ENCODE data around the gene FECH. TPM values are rescaled to one million over a fixed set of nuclear protein-coding genes. Genes with fewer than 3 reads are reported as not detected.

Gene FECH
- total and polyA plus RNA-seq, 2 of the 4 experiments (the other 2 are of a cell fraction): 32.3 to 52.2 TPM

DNA sequence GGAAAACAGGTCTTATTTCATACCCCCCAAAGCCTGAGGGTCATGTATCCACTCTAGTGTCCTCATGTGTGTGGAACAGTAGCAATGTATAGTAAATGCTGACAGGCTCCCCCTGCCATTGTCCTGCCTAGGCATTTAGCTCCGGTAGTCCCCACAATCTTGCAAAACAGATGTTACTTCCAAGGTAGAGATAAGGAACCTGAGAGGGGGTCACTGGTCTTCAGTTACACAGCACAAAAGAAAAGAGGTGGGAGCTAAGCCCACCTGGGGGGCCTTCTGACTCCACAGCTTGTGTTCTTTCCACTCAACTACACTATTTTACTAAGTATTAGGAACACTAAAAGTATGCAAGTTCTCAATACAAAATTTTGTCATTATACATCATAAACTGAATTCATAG, 17.4 kb upstream of the FECH start:
- DNase-seq (no peak), ATAC-seq (ENCODE audit: low read depth) (no peak)
- Histone ChIP-seq H3K14ac (replicated peaks; ENCODE audit: low read depth, low read length) (no peak overlapping the region), H3K36me3 (ENCODE audit: control insufficient read depth, insufficient read depth, low read length) (peaks cover 52% of the 10 kb centered on the region), H2BK5ac (ENCODE audit: low read depth, low read length, poor library complexity, severe bottlenecking) (no peak overlapping the region), H2AK9ac (replicated peaks; ENCODE audit: low read depth, low read length, poor library complexity) (no peak overlapping the region), H3K56ac (ENCODE audit: extremely low read depth, insufficient read depth, low read length) (no peak overlapping the region), H3K9ac (ENCODE audit: low read depth, low read length) (no peak overlapping the region), H3K27ac (ENCODE audit: insufficient read depth, low read length) (no peak overlapping the region), H3K4ac (ENCODE audit: low read depth, low read length) (no peak overlapping the region), H3K4me1 (ENCODE audit: control insufficient read depth, insufficient read depth, low read length) (no peaks in the 10 kb centered on the region), H3K27me3 (ENCODE audit: control insufficient read depth, insufficient read depth, low read length) (no peaks in the 10 kb centered on the region), H3K4me3 (ENCODE audit: insufficient read depth, low read depth, low read length) (no peak overlapping the region), H3K23ac (ENCODE audit: low read depth, low read length) (no peak overlapping the region), H4K91ac (ENCODE audit: insufficient read depth, low read depth, low read length) (no peak overlapping the region), H2AK5ac (ENCODE audit: low read depth, low read length) (no peak overlapping the region), H4K20me1 (ENCODE audit: insufficient read depth, low read length) (0 out of 2 replicates have a peak, but pooled peaks cover 5% of the 10 kb centered on the region), H2BK20ac (ENCODE audit: low read depth, low read length) (no peak overlapping the region), H3K9me1 (ENCODE audit: insufficient read depth, low read length) (peaks cover 3% of the 10 kb centered on the region; the same call in 1 of the 2 replicates), H4K8ac (ENCODE audit: low read depth in 2 of 2, low read length in 2 of 2) (no peak overlapping the region), H3K4me2 (ENCODE audit: low read depth, low read length) (no peak overlapping the region), H2BK15ac (ENCODE audit: low read depth, low read length) (no peak overlapping the region), H3K9me3 (ENCODE audit: control insufficient read depth, insufficient read depth, low read length) (no peaks in the 10 kb centered on the region), H3K79me1 (ENCODE audit: low read depth in 1 of 2, low read length in 2 of 2) (peaks cover 6 to 16% of the 10 kb centered on the region in 2 experiments; a peak in 2 of 4 replicates), H2AFZ (replicated peaks; ENCODE audit: low read length, poor library complexity) (no peak overlapping the region), H3K18ac (ENCODE audit: low read depth, low read length) (no peak overlapping the region), H2BK120ac (ENCODE audit: low read depth, low read length) (no peak overlapping the region), H4K5ac (ENCODE audit: low read depth, low read length) (no peak overlapping the region)
- POLR2A ChIA-PET (ENCODE audit: unreplicated experiment): no interaction called here
- intact Hi-C loops (cut with micrococcal nuclease) (no loop called here), in situ Hi-C loops (cut with MboI; ENCODE audit: low sequenced_read_pairs) (no loop called here), dilution Hi-C loops (cut with HindIII; ENCODE audit: low sequenced_read_pairs, unreplicated experiment) (no loop called here)
- BruUV-seq (replicated peaks): no TSS peak
- no peak for TF ChIP-seq CHD1 (IDR thresholded peaks at IDR 0.05; ENCODE audit: low read depth, low read length)
- TF ChIP-seq, protein P1, sequence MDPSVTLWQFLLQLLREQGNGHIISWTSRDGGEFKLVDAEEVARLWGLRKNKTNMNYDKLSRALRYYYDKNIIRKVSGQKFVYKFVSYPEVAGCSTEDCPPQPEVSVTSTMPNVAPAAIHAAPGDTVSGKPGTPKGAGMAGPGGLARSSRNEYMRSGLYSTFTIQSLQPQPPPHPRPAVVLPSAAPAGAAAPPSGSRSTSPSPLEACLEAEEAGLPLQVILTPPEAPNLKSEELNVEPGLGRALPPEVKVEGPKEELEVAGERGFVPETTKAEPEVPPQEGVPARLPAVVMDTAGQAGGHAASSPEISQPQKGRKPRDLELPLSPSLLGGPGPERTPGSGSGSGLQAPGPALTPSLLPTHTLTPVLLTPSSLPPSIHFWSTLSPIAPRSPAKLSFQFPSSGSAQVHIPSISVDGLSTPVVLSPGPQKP (IDR thresholded peaks at IDR 0.05; ENCODE audit: borderline replicate concordance, low read depth, low read length): no peak
- TF ChIP-seq CEBPB (IDR thresholded peaks at IDR 0.05; ENCODE audit: low read depth, low read length): no peak
- TF ChIP-seq POLR2A (IDR thresholded peaks at IDR 0.05; ENCODE audit: low read depth, low read length): no peak
- no peak for TF ChIP-seq MAFK (IDR thresholded peaks at IDR 0.05; ENCODE audit: low read depth, low read length)
- no peak for TF ChIP-seq SMC3 (IDR thresholded peaks at IDR 0.05; ENCODE audit: low read depth, low read length)
- TF ChIP-seq, protein P2, sequence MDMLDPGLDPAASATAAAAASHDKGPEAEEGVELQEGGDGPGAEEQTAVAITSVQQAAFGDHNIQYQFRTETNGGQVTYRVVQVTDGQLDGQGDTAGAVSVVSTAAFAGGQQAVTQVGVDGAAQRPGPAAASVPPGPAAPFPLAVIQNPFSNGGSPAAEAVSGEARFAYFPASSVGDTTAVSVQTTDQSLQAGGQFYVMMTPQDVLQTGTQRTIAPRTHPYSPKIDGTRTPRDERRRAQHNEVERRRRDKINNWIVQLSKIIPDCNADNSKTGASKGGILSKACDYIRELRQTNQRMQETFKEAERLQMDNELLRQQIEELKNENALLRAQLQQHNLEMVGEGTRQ (IDR thresholded peaks at IDR 0.05; ENCODE audit: low read depth, low read length): no peak
- no peak for TF ChIP-seq FOS (IDR thresholded peaks at IDR 0.05; ENCODE audit: low read depth, low read length)
- TF ChIP-seq BHLHE40 (IDR thresholded peaks at IDR 0.05; ENCODE audit: low read depth, low read length): no peak
- no peak for TF ChIP-seq MAZ (IDR thresholded peaks at IDR 0.05; ENCODE audit: borderline replicate concordance, low read depth, low read length)
- TF ChIP-seq NFE2L2 (IDR thresholded peaks at IDR 0.05; ENCODE audit: low read depth, low read length): no peak
- TF ChIP-seq, protein P3, sequence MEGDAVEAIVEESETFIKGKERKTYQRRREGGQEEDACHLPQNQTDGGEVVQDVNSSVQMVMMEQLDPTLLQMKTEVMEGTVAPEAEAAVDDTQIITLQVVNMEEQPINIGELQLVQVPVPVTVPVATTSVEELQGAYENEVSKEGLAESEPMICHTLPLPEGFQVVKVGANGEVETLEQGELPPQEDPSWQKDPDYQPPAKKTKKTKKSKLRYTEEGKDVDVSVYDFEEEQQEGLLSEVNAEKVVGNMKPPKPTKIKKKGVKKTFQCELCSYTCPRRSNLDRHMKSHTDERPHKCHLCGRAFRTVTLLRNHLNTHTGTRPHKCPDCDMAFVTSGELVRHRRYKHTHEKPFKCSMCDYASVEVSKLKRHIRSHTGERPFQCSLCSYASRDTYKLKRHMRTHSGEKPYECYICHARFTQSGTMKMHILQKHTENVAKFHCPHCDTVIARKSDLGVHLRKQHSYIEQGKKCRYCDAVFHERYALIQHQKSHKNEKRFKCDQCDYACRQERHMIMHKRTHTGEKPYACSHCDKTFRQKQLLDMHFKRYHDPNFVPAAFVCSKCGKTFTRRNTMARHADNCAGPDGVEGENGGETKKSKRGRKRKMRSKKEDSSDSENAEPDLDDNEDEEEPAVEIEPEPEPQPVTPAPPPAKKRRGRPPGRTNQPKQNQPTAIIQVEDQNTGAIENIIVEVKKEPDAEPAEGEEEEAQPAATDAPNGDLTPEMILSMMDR (conservative IDR thresholded peaks at IDR 0.05; ENCODE audit: low read depth, low read length): no peak
- no peak for TF ChIP-seq RCOR1 (IDR thresholded peaks at IDR 0.05; ENCODE audit: insufficient replicate concordance, low read length)
- no peak for TF ChIP-seq MXI1 (IDR thresholded peaks at IDR 0.05; ENCODE audit: borderline replicate concordance, low read depth, low read length)
- no peak for TF ChIP-seq RFX5 (IDR thresholded peaks at IDR 0.05; ENCODE audit: low read depth, low read length)
- no peak for TF ChIP-seq RAD21 (IDR thresholded peaks at IDR 0.05; ENCODE audit: low read length)
- WGBS, 2 experiments (ENCODE audit: extremely low coverage in 2 of 2, insufficient read length in 1 of 2): no CpG with 5 or more reads among the region's 1 CpG
- CTCF ChIA-PET: no interaction called here
